HEK293 (cell line): Measurements from ENCODE around the gene HOXA6.

ENCODE experiments used
- HIC1 ChIP-seq: fragments of 450-650 bp; formaldehyde crosslinking; IDR thresholded peaks from 2 replicates; pipeline ENCODE4 v1.5.1; 2016; ENCODE audit warnings: missing biosample characterization, missing genetic modification characterization
- HOXD13 ChIP-seq: sonication (generic); formaldehyde crosslinking; IDR thresholded peaks from 2 replicates; pipeline ENCODE4 v1.8.0; 2022; ENCODE audit warnings: missing genetic modification reagents, borderline replicate concordance
- PATZ1 ChIP-seq: fragments of 450-650 bp; formaldehyde crosslinking; IDR thresholded peaks from 2 replicates; pipeline ENCODE4 v1.5.1; 2016; ENCODE audit warnings: missing biosample characterization, missing genetic modification characterization
- PBX3 ChIP-seq: sonication (generic); formaldehyde crosslinking; IDR thresholded peaks from 2 replicates; pipeline ENCODE4 v1.8.1; 2022; ENCODE audit warnings: mild to moderate bottlenecking, moderate library complexity, missing genetic modification reagents
- PRDM10 ChIP-seq: fragments of 450-650 bp; formaldehyde crosslinking; IDR thresholded peaks from 2 replicates; pipeline ENCODE4 v1.5.1; 2016; ENCODE audit warnings: missing biosample characterization, missing genetic modification characterization
- SCRT2 ChIP-seq: fragments of 450-650 bp; formaldehyde crosslinking; IDR thresholded peaks from 2 replicates; pipeline ENCODE4 v1.5.1; 2016; ENCODE audit warnings: missing biosample characterization, missing genetic modification characterization
- SETDB1 ChIP-seq: IDR thresholded peaks from one replicate; pipeline ENCODE4 v1.6.1; 2017; ENCODE audit warnings: mild to moderate bottlenecking, low read length, moderate library complexity, mixed read lengths; ENCODE audit not compliant: insufficient read length
- ZBTB48 ChIP-seq: fragments of 450-650 bp; formaldehyde crosslinking; IDR thresholded peaks from 2 replicates; pipeline ENCODE4 v1.5.1; 2016; ENCODE audit warnings: missing biosample characterization, missing genetic modification characterization
- ZFHX2 ChIP-seq: fragments of 450-650 bp; formaldehyde crosslinking; conservative IDR thresholded peaks from 2 replicates; pipeline ENCODE4 v1.5.1; 2016; ENCODE audit warnings: missing biosample characterization, missing genetic modification characterization
- ZFP41 ChIP-seq: fragments of 450-650 bp; formaldehyde crosslinking; IDR thresholded peaks from 2 replicates; pipeline ENCODE4 v1.5.1; 2016; ENCODE audit warnings: missing biosample characterization, missing genetic modification characterization, borderline replicate concordance
- ZIC2 ChIP-seq: fragments of 450-650 bp; formaldehyde crosslinking; IDR thresholded peaks from 2 replicates; pipeline ENCODE4 v1.5.1; 2016; ENCODE audit warnings: missing biosample characterization, missing genetic modification characterization
- ZNF148 ChIP-seq: fragments of 450-650 bp; formaldehyde crosslinking; IDR thresholded peaks from 2 replicates; pipeline ENCODE4 v1.5.0; 2017; ENCODE audit warnings: missing biosample characterization, missing genetic modification characterization, borderline replicate concordance
- ZNF169 ChIP-seq: fragments of 450-650 bp; formaldehyde crosslinking; IDR thresholded peaks from 2 replicates; pipeline ENCODE4 v1.5.1; 2016; ENCODE audit warnings: missing biosample characterization, missing genetic modification characterization
- ZNF184 ChIP-seq: fragments of 450-650 bp; IDR thresholded peaks from 2 replicates; pipeline ENCODE4 v1.5.1; 2018; ENCODE audit warnings: missing biosample characterization, mild to moderate bottlenecking, missing genetic modification characterization
- ZNF211 ChIP-seq: fragments of 450-650 bp; formaldehyde crosslinking; IDR thresholded peaks from 2 replicates; pipeline ENCODE4 v1.5.1; 2016; ENCODE audit warnings: low read depth, missing biosample characterization, missing genetic modification characterization
- ZNF248 ChIP-seq: fragments of 450-650 bp; formaldehyde crosslinking; IDR thresholded peaks from 2 replicates; pipeline ENCODE4 v1.5.1; 2017; ENCODE audit warnings: missing biosample characterization, missing genetic modification characterization
- ZNF37A ChIP-seq: fragments of 450-650 bp; IDR thresholded peaks from 2 replicates; pipeline ENCODE4 v1.5.1; 2018; ENCODE audit warnings: missing biosample characterization, missing genetic modification characterization
- ZNF449 ChIP-seq: fragments of 450-650 bp; formaldehyde crosslinking; IDR thresholded peaks from 2 replicates; pipeline ENCODE4 v1.5.1; 2017; ENCODE audit warnings: missing biosample characterization, mild to moderate bottlenecking, missing genetic modification characterization, moderate library complexity
- ZNF473 ChIP-seq: fragments of 450-650 bp; formaldehyde crosslinking; IDR thresholded peaks from 2 replicates; pipeline ENCODE4 v1.5.1; 2017; ENCODE audit warnings: missing biosample characterization, missing genetic modification characterization
- ZNF48 ChIP-seq: fragments of 450-650 bp; formaldehyde crosslinking; IDR thresholded peaks from 2 replicates; pipeline ENCODE4 v1.5.1; 2016; ENCODE audit warnings: missing biosample characterization, missing genetic modification characterization
- ZNF580 ChIP-seq: fragments of 450-650 bp; formaldehyde crosslinking; IDR thresholded peaks from 2 replicates; pipeline ENCODE4 v1.5.1; 2016; ENCODE audit warnings: missing biosample characterization, missing genetic modification characterization
- ZNF596 ChIP-seq: fragments of 450-650 bp; IDR thresholded peaks from 2 replicates; pipeline ENCODE4 v1.5.0; 2018; ENCODE audit warnings: missing biosample characterization, mild to moderate bottlenecking, missing genetic modification characterization, moderate library complexity
- ZNF610 ChIP-seq: fragments of 450-650 bp; formaldehyde crosslinking; IDR thresholded peaks from 2 replicates; pipeline ENCODE4 v1.5.1; 2016; ENCODE audit warnings: missing biosample characterization, missing genetic modification characterization, borderline replicate concordance
- ZNF776 ChIP-seq: fragments of 450-650 bp; formaldehyde crosslinking; IDR thresholded peaks from 2 replicates; pipeline ENCODE4 v1.5.0; 2017; ENCODE audit warnings: missing biosample characterization, missing genetic modification characterization, borderline replicate concordance
- ZNF843 ChIP-seq: fragments of 450-650 bp; formaldehyde crosslinking; IDR thresholded peaks from 2 replicates; pipeline ENCODE4 v1.5.1; 2016; ENCODE audit warnings: missing biosample characterization, missing genetic modification characterization
- ZXDB ChIP-seq: fragments of 450-650 bp; formaldehyde crosslinking; IDR thresholded peaks from 2 replicates; pipeline ENCODE4 v1.5.1; 2016; ENCODE audit warnings: missing biosample characterization, missing genetic modification characterization

HOXA6 gene

GRCh38 chr7:27174874-27175625, 27.5 kb upstream of the HOXA6 start (continued):
- no peak for TF ChIP-seq ZNF48
- no peak for TF ChIP-seq ZFP41
- TF ChIP-seq ZNF248 (tag by site-specific recombination), result no peak
- TF ChIP-seq ZNF169 (tag by site-specific recombination), result no peak
- peak; percentile 84 for TF ChIP-seq ZIC2
- TF ChIP-seq ZNF473 (tag by site-specific recombination), result no peak
- TF ChIP-seq ZNF596, result no peak
- TF ChIP-seq HOXD13 (CRISPR knock-in tag), result no peak
- no peak for TF ChIP-seq ZNF776
- TF ChIP-seq ZBTB48 (tag by site-specific recombination), result no peak
- no peak for TF ChIP-seq PBX3 (CRISPR knock-in tag)
- no peak for TF ChIP-seq SETDB1
- no peak for TF ChIP-seq ZNF843
- peak; percentile 96 for TF ChIP-seq PRDM10 (tag by site-specific recombination)
- TF ChIP-seq PATZ1 (tag by site-specific recombination), result peak; percentile 54
- TF ChIP-seq ZNF580, result no peak
- no peak for TF ChIP-seq ZNF37A (tag by site-specific recombination)
- no peak for TF ChIP-seq ZNF184 (tag by site-specific recombination)
- TF ChIP-seq ZNF211, result no peak
- TF ChIP-seq HIC1, result no peak
- no peak for TF ChIP-seq ZNF610 (tag by site-specific recombination)
- no peak for TF ChIP-seq ZNF148 (tag by site-specific recombination)
- peak; percentile 37; the same call in 1 of the 2 replicates for TF ChIP-seq ZFHX2 (tag by site-specific recombination)
- no peak for TF ChIP-seq ZNF449 (tag by site-specific recombination)
- peak; percentile 40; the same call in 1 of the 2 replicates for TF ChIP-seq ZXDB (tag by site-specific recombination)
- TF ChIP-seq SCRT2 (tag by site-specific recombination), result no peak
